Astrocyte (in vitro differentiated cells and primary cell): Measurements from ENCODE around the gene RWDD2A. TPM values are rescaled to one million over a fixed set of nuclear protein-coding genes. Genes with fewer than 3 reads are reported as not detected.
A peak's percentile ranks its signal among the peaks of the same experiment; 100 is the strongest.

ENCODE experiments used
- DNase-seq: peaks from one replicate; pipeline ENCODE4 v3.0.0-alpha.2; 2010; ENCODE audit warnings: low read depth
- FAIRE-seq: peaks from 2 replicates; lab custom pipeline; 2011; peaks lifted over from hg19 to GRCh38; lab: Jason Lieb, UNC
- H2AFZ ChIP-seq: 2 replicates; pipeline ENCODE4 v1.6.0; 2012; ENCODE audit warnings: low read depth, low read length, inconsistent platforms
- H3K27ac ChIP-seq: 2 replicates; pipeline ENCODE4 v1.5.1; 2011; ENCODE audit warnings: low read depth, low read length, inconsistent platforms
- H3K27me3 ChIP-seq: 2 replicates; pipeline ENCODE4 v1.6.0; 2011; ENCODE audit warnings: low read length, inconsistent platforms; ENCODE audit not compliant: insufficient read depth
- H3K36me3 ChIP-seq: 2 replicates; pipeline ENCODE4 v1.5.1; 2011; ENCODE audit warnings: low read length, inconsistent platforms; ENCODE audit not compliant: insufficient read depth
- H3K4me1 ChIP-seq: 2 replicates; pipeline ENCODE4 v1.5.1; 2011; ENCODE audit warnings: low read length, inconsistent platforms; ENCODE audit not compliant: insufficient read depth
- H3K4me2 ChIP-seq: 2 replicates; pipeline ENCODE4 v1.6.0; 2012; ENCODE audit warnings: low read length, inconsistent platforms
- H3K4me3 ChIP-seq: 2 replicates; pipeline ENCODE4 v1.5.1; 2011; ENCODE audit warnings: low read depth, mild to moderate bottlenecking, low read length, inconsistent platforms; ENCODE audit not compliant: insufficient read depth
- H3K79me2 ChIP-seq: 2 replicates; pipeline ENCODE4 v1.6.0; 2012; ENCODE audit warnings: mild to moderate bottlenecking, low read length, inconsistent platforms; ENCODE audit not compliant: insufficient read depth
- H3K9ac ChIP-seq: 2 replicates; pipeline ENCODE4 v1.6.0; 2012; ENCODE audit warnings: mild to moderate bottlenecking, low read length, inconsistent platforms
- H3K9me3 ChIP-seq: 2 replicates; pipeline ENCODE4 v1.5.1; 2012; ENCODE audit warnings: low read depth, mild to moderate bottlenecking, low read length, inconsistent platforms; ENCODE audit not compliant: insufficient read depth
- H4K20me1 ChIP-seq: 2 replicates; pipeline ENCODE4 v1.6.0; 2012; ENCODE audit warnings: low read length, inconsistent platforms; ENCODE audit not compliant: insufficient read depth
- H3K27ac Mint-ChIP-seq: one replicate; pipeline ENCODE4 v1.8.0; 2021; ENCODE audit warnings: mild to moderate bottlenecking, mixed read lengths; ENCODE audit not compliant: unreplicated experiment
- H3K27me3 Mint-ChIP-seq: one replicate; pipeline ENCODE4 v1.8.0; 2021; ENCODE audit warnings: low read depth, mixed read lengths; ENCODE audit not compliant: unreplicated experiment
- H3K36me3 Mint-ChIP-seq: one replicate; pipeline ENCODE4 v1.8.0; 2021; ENCODE audit warnings: low read depth, mixed read lengths; ENCODE audit not compliant: unreplicated experiment
- H3K4me1 Mint-ChIP-seq: one replicate; pipeline ENCODE4 v1.8.0; 2021; ENCODE audit warnings: low read depth, mixed read lengths; ENCODE audit not compliant: unreplicated experiment
- H3K4me3 Mint-ChIP-seq: one replicate; pipeline ENCODE4 v1.8.0; 2021; ENCODE audit warnings: mild to moderate bottlenecking, moderate library complexity, mixed read lengths; ENCODE audit not compliant: unreplicated experiment
- H3K9me3 Mint-ChIP-seq: one replicate; pipeline ENCODE4 v1.8.0; 2021; ENCODE audit warnings: mild to moderate bottlenecking, mixed read lengths; ENCODE audit not compliant: unreplicated experiment
- CTCF ChIP-seq: IDR thresholded peaks from 2 replicates; pipeline ENCODE4 v1.5.1; 2011; ENCODE audit warnings: low read depth, mild to moderate bottlenecking, inconsistent platforms, low read length, moderate library complexity; ENCODE audit not compliant: insufficient read depth
- EZH2 ChIP-seq: IDR thresholded peaks from 2 replicates; pipeline ENCODE4 v1.6.1; 2012; ENCODE audit warnings: mild to moderate bottlenecking, low read length, inconsistent platforms; ENCODE audit not compliant: insufficient read depth
- total RNA-seq: library from RNA; stranded (reverse); gene quantifications from 2 replicates; pipeline ENCODE4 v1.2.1, GENCODE V29; 2021

RWDD2A gene
- total RNA-seq, 1 donor from 2014 or later: 4.9 TPM

- Mint-ChIP-seq H3K27me3 (no peaks in the 10 kb centered on the region), H3K36me3 (no peaks in the 10 kb centered on the region), H3K27ac (no peak overlapping the region), H3K4me1 (peaks cover 8% of the 10 kb centered on the region), H3K9me3 (no peaks in the 10 kb centered on the region), H3K4me3 (no peak overlapping the region)
- FAIRE-seq: no peak
- Histone ChIP-seq H3K4me3 (no peak overlapping the region), H4K20me1 (no peaks in the 10 kb centered on the region), H3K4me1 (no peaks in the 10 kb centered on the region), H3K9me3 (no peaks in the 10 kb centered on the region), H3K9ac (no peak overlapping the region), H3K79me2 (no peaks in the 10 kb centered on the region), H3K27ac (no peak overlapping the region), H3K36me3 (no peaks in the 10 kb centered on the region), H2AFZ (no peak overlapping the region), H3K4me2 (no peak overlapping the region), H3K27me3 (no peaks in the 10 kb centered on the region)
- DNase-seq: peak; percentile 2
- TF ChIP-seq CTCF: no peak
- no peak for TF ChIP-seq EZH2
Measured at GRCh38 chr6:83226517-83226916, 33.4 kb downstream of the RWDD2A start.

GRCh38 chr6:83231146-83231545, 38.0 kb downstream of the RWDD2A start:
- Mint-ChIP-seq H3K27ac (peak overlapping the region; percentile 66), H3K9me3 (no peaks in the 10 kb centered on the region), H3K4me1 (peaks cover 6% of the 10 kb centered on the region), H3K27me3 (no peaks in the 10 kb centered on the region), H3K4me3 (no peak overlapping the region), H3K36me3 (no peaks in the 10 kb centered on the region)
- no peak overlapping the region for H3K4me3 ChIP-seq
- H3K4me1 ChIP-seq: no peaks in the 10 kb centered on the region
- no peak overlapping the region for H2AFZ ChIP-seq
- no peaks in the 10 kb centered on the region for H3K9me3 ChIP-seq
- H3K9ac ChIP-seq: no peak overlapping the region
- no peak overlapping the region for H3K4me2 ChIP-seq
- H3K27me3 ChIP-seq: no peaks in the 10 kb centered on the region
- H3K79me2 ChIP-seq: no peaks in the 10 kb centered on the region
- TF ChIP-seq CTCF (no peak), EZH2 (no peak)
- H4K20me1 ChIP-seq: no peaks in the 10 kb centered on the region
- no peaks in the 10 kb centered on the region for H3K36me3 ChIP-seq
- DNase-seq: peak; percentile 94
- H3K27ac ChIP-seq: no peak overlapping the region
- no peak for FAIRE-seq

GRCh38 chr6:83247471-83247870, 54.3 kb downstream of the RWDD2A start:
- Mint-ChIP-seq H3K27ac (no peak overlapping the region), H3K36me3 (no peaks in the 10 kb centered on the region), H3K27me3 (no peaks in the 10 kb centered on the region), H3K4me3 (no peak overlapping the region), H3K4me1 (peaks cover 5% of the 10 kb centered on the region), H3K9me3 (no peaks in the 10 kb centered on the region)
- Histone ChIP-seq H4K20me1 (no peaks in the 10 kb centered on the region), H3K27me3 (no peaks in the 10 kb centered on the region), H3K4me3 (no peak overlapping the region), H3K4me1 (no peaks in the 10 kb centered on the region), H3K79me2 (no peaks in the 10 kb centered on the region), H3K4me2 (no peak overlapping the region), H3K9ac (no peak overlapping the region), H3K9me3 (no peaks in the 10 kb centered on the region), H3K27ac (no peak overlapping the region), H2AFZ (no peak overlapping the region), H3K36me3 (no peaks in the 10 kb centered on the region)
- TF ChIP-seq CTCF (no peak), EZH2 (no peak)
- FAIRE-seq (no peak), DNase-seq (no peak)

Other genes starting within 250 kb of the RWDD2A start
- 6.8 and 7.4 TPM in 2 replicates for gene UBE3D, start 127.5 kb upstream of the RWDD2A start, total RNA-seq
- gene DOP1A, start 125.7 kb upstream of the RWDD2A start, total RNA-seq: 13.0 and 14.2 TPM in 2 replicates
- 147 and 151 TPM in 2 replicates for gene PGM3, start 92 bp upstream of the RWDD2A start, total RNA-seq
- 34.5 and 38.5 TPM in 2 replicates for gene ME1, start 237.7 kb downstream of the RWDD2A start, total RNA-seq